GM10266 (cell line): ENCODE data around the gene MICALL2.
A peak's percentile ranks its signal among the peaks of the same experiment; 100 is the strongest.

Source experiments
- DNase-seq: peaks from one replicate; pipeline ENCODE4 v3.0.0; 2012; ENCODE audit errors: extremely low spot score
- CTCF ChIP-seq: IDR thresholded peaks from 2 replicates; pipeline ENCODE4 v1.5.1; 2012; ENCODE audit warnings: mild to moderate bottlenecking, low read depth; ENCODE audit not compliant: control insufficient read depth, insufficient read depth; ENCODE audit errors: missing control alignments

Gene MICALL2

GRCh38 chr7:1419688-1420087 is 39.6 kb downstream of the MICALL2 start:
- no peak for TF ChIP-seq CTCF
- no peak for DNase-seq

GRCh38 chr7:1419310-1419634 is 40.0 kb downstream of the MICALL2 start:
- DNase-seq: no peak
- TF ChIP-seq CTCF: no peak

- no peak for TF ChIP-seq CTCF
- DNase-seq: no peak
Observed at GRCh38 chr7:1418505-1419309, 40.6 kb downstream of the MICALL2 start.

- TF ChIP-seq CTCF: no peak
- DNase-seq: no peak
Observed at GRCh38 chr7:1415389-1415990, 43.8 kb downstream of the MICALL2 start.

GRCh38 chr7:1413936-1414639 is 45.2 kb downstream of the MICALL2 start:
- no peak for DNase-seq
- no peak for TF ChIP-seq CTCF

- peak; percentile 100 for DNase-seq
- TF ChIP-seq CTCF: peak; percentile 87
Observed at GRCh38 chr7:1412322-1413261, 46.7 kb downstream of the MICALL2 start.
